Fibroblast of lung (primary cell): ENCODE measurements around the gene PKIB. TPM values are rescaled to one million over a fixed set of nuclear protein-coding genes. Genes with fewer than 3 reads are reported as not detected.

Experiments used
- DNase-seq, 2 donors: peaks; one replicate each; pipeline versions ENCODE4 v3.0.0 to v3.0.0-alpha.2; 2010; ENCODE audit warnings: low read depth in 2 of 2
- H2AFZ ChIP-seq: 2 replicates; pipeline ENCODE4 v1.5.1; 2012; ENCODE audit warnings: low read length, control low read depth, inconsistent platforms
- H3K27ac ChIP-seq: 2 replicates; pipeline ENCODE4 v1.5.1; 2011; ENCODE audit warnings: low read length, control low read depth; ENCODE audit not compliant: insufficient read depth
- H3K27me3 ChIP-seq: 2 replicates; pipeline ENCODE4 v1.5.1; 2011; ENCODE audit warnings: mild to moderate bottlenecking, low read length; ENCODE audit not compliant: control insufficient read depth, insufficient read depth
- H3K36me3 ChIP-seq: 2 replicates; pipeline ENCODE4 v1.5.1; 2011; ENCODE audit warnings: low read length; ENCODE audit not compliant: control insufficient read depth, insufficient read depth
- H3K4me1 ChIP-seq: 2 replicates; pipeline ENCODE4 v1.5.1; 2011; ENCODE audit warnings: low read length; ENCODE audit not compliant: control insufficient read depth, insufficient read depth; ENCODE audit errors: extremely low read depth
- H3K4me2 ChIP-seq: 2 replicates; pipeline ENCODE4 v1.5.1; 2011; ENCODE audit warnings: low read length, control low read depth; ENCODE audit not compliant: insufficient read depth; ENCODE audit errors: extremely low read depth
- H3K4me3 ChIP-seq, 4 experiments: fragments of 200-600 bp in 1 of 4; sonication (generic) in 1 of 4; replicated peaks in 1 of 4; 2 replicates each; pipeline ENCODE4 v1.5.1; 2011 to 2016; ENCODE audit warnings: low read length in 4 of 4, low read depth in 3 of 4, mild to moderate bottlenecking in 3 of 4, control low read depth in 2 of 4, inconsistent platforms in 1 of 4, mixed read lengths in 1 of 4; ENCODE audit not compliant: insufficient read depth in 1 of 4; ENCODE audit errors: control extremely low read depth in 1 of 4
- H3K79me2 ChIP-seq: 2 replicates; pipeline ENCODE4 v1.5.1; 2012; ENCODE audit warnings: mild to moderate bottlenecking, low read length, inconsistent platforms; ENCODE audit not compliant: control insufficient read depth, insufficient read depth
- H3K9ac ChIP-seq: 2 replicates; pipeline ENCODE4 v1.5.1; 2011; ENCODE audit warnings: mild to moderate bottlenecking, low read length, control low read depth; ENCODE audit not compliant: insufficient read depth
- H3K9me3 ChIP-seq: 2 replicates; pipeline ENCODE4 v1.5.1; 2012; ENCODE audit warnings: low read depth, low read length; ENCODE audit not compliant: control insufficient read depth, insufficient read depth
- H4K20me1 ChIP-seq: 2 replicates; pipeline ENCODE4 v1.5.1; 2011; ENCODE audit warnings: low read length; ENCODE audit not compliant: control insufficient read depth, insufficient read depth; ENCODE audit errors: extremely low read depth
- CTCF ChIP-seq, 2 donors: IDR thresholded peaks in 1 of 2; conservative IDR thresholded peaks in 1 of 2; 1 replicate in 1 of 2; 2 replicates in 1 of 2; pipeline ENCODE4 v1.5.1; 2011 to 2012; ENCODE audit warnings: low read length in 2 of 2, control low read depth in 1 of 2, inconsistent platforms in 1 of 2, low read depth in 1 of 2, mild to moderate bottlenecking in 1 of 2
- EZH2 ChIP-seq: IDR thresholded peaks from 2 replicates; pipeline ENCODE4 v1.5.1; 2012; ENCODE audit warnings: low read length, control low read depth, mild to moderate bottlenecking; ENCODE audit errors: missing control alignments
- polyA plus RNA-seq, 2 donors: library from polyadenylated mRNA; depleted of rRNA in 1 of 2; stranded (reverse) in 1 of 2; unstranded in 1 of 2; fragments of >200 nt; gene quantifications; 2 replicates each; pipeline ENCODE4 v1.2.1, GENCODE V29; 2011 to 2012; ENCODE audit warnings: missing spikeins in 1 of 2
- total RNA-seq: library from RNA; depleted of rRNA; stranded (reverse); fragments of >200 nt; gene quantifications from 2 replicates; pipeline ENCODE4 v1.2.1, GENCODE V29; 2014

Gene PKIB
- total and polyA plus RNA-seq, 2 donors (not counting 1 experiment from before 2014, with no cell fraction given), result 1.3 to 4.4 TPM

DNA sequence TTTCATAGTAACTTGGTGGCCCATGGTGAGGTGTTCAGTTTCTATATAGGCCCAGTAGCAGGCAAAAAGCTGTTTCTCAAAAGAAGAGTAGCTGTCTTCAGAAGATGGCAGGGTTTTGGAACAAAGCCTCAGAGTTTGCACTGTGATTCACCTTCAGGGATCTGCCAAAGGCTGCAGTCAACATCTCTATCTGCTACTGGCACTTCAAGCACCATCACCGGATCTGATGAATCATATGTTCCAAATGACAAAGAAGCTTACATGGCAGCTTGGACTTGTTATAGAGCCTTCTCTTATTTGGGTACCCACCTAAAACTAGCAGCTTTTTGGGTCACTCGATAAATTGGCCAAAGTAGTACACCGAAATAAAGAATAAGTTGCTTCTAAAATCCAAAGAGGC, 39.5 kb downstream of the PKIB start:
- Histone ChIP-seq H4K20me1 (no peaks in the 10 kb centered on the region), H3K9ac (no peak overlapping the region), H3K79me2 (no peaks in the 10 kb centered on the region), H3K4me1 (no peaks in the 10 kb centered on the region), H3K27ac (no peak overlapping the region), H3K4me3 (no peak overlapping the region), H3K4me2 (no peak overlapping the region), H2AFZ (no peak overlapping the region), H3K9me3 (no peaks in the 10 kb centered on the region), H3K27me3 (no peaks in the 10 kb centered on the region), H3K36me3 (no peaks in the 10 kb centered on the region)
- peak in 1 of 2 donors; percentile 78 for DNase-seq
- no peak for TF ChIP-seq EZH2
- TF ChIP-seq CTCF (conservative IDR thresholded peaks at IDR 0.05 in 1 of 2, IDR thresholded peaks at IDR 0.05 in 1 of 2; ENCODE audit: low read depth in 1 of 2, low read length in 2 of 2), result no peak

DNA sequence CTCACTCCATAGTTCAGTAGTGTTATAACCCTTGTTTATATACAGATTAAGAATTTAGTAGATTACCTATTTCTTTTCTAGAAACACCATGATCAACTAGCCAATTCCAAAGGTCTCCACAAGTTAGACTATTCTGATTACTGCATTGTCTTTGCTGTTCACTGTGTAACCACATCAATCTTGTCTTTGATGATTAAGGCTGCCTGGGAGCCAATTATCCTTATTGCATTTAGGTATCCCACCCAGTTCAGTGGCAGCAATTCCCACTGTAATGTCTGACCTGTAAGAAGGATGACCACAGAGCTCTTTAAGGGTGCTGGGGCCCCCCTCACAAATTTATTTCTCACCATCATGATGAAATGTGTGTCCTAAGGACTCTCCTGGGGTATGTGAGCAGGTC, 40.2 kb downstream of the PKIB start:
- Histone ChIP-seq H3K4me1 (no peaks in the 10 kb centered on the region), H3K79me2 (no peaks in the 10 kb centered on the region), H4K20me1 (no peaks in the 10 kb centered on the region), H3K36me3 (no peaks in the 10 kb centered on the region), H3K4me3 (no peak overlapping the region), H3K9me3 (no peaks in the 10 kb centered on the region), H3K9ac (no peak overlapping the region), H2AFZ (no peak overlapping the region), H3K4me2 (no peak overlapping the region), H3K27ac (no peak overlapping the region), H3K27me3 (no peaks in the 10 kb centered on the region)
- TF ChIP-seq CTCF (conservative IDR thresholded peaks at IDR 0.05 in 1 of 2, IDR thresholded peaks at IDR 0.05 in 1 of 2; ENCODE audit: low read depth in 1 of 2, low read length in 2 of 2) (no peak), EZH2 (no peak)
- DNase-seq, result no peak

DNA sequence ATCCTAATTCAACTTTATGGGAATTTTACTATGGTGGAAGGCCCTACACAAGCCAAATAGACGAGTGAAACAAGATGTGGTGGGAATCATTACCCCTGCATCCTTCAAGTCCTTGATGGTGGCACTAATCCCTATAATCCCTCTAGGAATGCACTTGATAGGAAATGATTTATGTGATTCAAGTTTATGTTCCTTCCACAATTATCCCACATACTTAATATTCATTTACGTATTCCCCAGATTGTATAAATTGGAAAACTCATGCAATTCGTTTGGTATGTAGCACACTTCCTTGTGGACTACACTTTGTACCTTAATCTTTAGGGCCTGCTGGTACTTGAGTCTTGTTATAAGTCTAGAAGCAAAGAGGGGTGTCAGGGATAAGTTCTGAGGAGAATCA, 40.8 kb downstream of the PKIB start:
- Histone ChIP-seq H4K20me1 (no peaks in the 10 kb centered on the region), H2AFZ (no peak overlapping the region), H3K9ac (no peak overlapping the region), H3K27me3 (no peaks in the 10 kb centered on the region), H3K36me3 (no peaks in the 10 kb centered on the region), H3K27ac (no peak overlapping the region), H3K4me1 (no peaks in the 10 kb centered on the region), H3K4me3 (no peak overlapping the region), H3K9me3 (no peaks in the 10 kb centered on the region), H3K4me2 (no peak overlapping the region), H3K79me2 (no peaks in the 10 kb centered on the region)
- DNase-seq, result peak in 1 of 2 donors; percentile 55
- TF ChIP-seq CTCF (conservative IDR thresholded peaks at IDR 0.05 in 1 of 2, IDR thresholded peaks at IDR 0.05 in 1 of 2; ENCODE audit: low read depth in 1 of 2, low read length in 2 of 2), result no peak
- TF ChIP-seq EZH2, result no peak
